Breast epithelium (tissue), 4 donors: ENCODE results near the gene CFAP68. TPM values are rescaled to one million over a fixed set of nuclear protein-coding genes. Genes with fewer than 3 reads are reported as not detected.
"Not testable (repeated sequence)": the region's sequence is repeated elsewhere in the genome, so short reads cannot be mapped to it uniquely, and the experiment has no call there.

Experiments
- DNase-seq, 2 donors: peaks; one replicate each; pipeline ENCODE4 v3.0.0-alpha.2; 2019; ENCODE audit warnings: low spot score in 2 of 2
- H3K27ac ChIP-seq, 2 donors: fragments of 200-600 bp; sonication (generic) in 1 of 2; one replicate each; pipeline ENCODE4 v1.5.1; 2016 to 2019; ENCODE audit warnings: mild to moderate bottlenecking in 1 of 2
- H3K27me3 ChIP-seq, 2 donors: fragments of 200-600 bp; sonication (generic) in 1 of 2; one replicate each; pipeline versions ENCODE4 v1.5.1 to v1.6.0; 2017 to 2019; ENCODE audit warnings: control low read depth in 1 of 2, mild to moderate bottlenecking in 1 of 2
- H3K36me3 ChIP-seq: fragments of 200-600 bp; one replicate; pipeline ENCODE4 v1.5.1; 2019
- H3K4me1 ChIP-seq, 2 donors: fragments of 200-600 bp; sonication (generic); one replicate each; pipeline ENCODE4 v1.5.1; 2016 to 2019; ENCODE audit warnings: control low read depth in 1 of 2
- H3K4me3 ChIP-seq, 3 donors: fragments of 200-600 bp; sonication (generic); 1 replicate in 2 of 3; 2 replicates in 1 of 3; pipeline ENCODE4 v1.5.1; 2016 to 2019; ENCODE audit warnings: mild to moderate bottlenecking in 3 of 3, moderate library complexity in 2 of 3
- H3K9me3 ChIP-seq, 2 donors: fragments of 200-600 bp; sonication (generic) in 1 of 2; one replicate each; pipeline ENCODE4 v1.5.1; 2016 to 2019; ENCODE audit warnings: control low read depth in 1 of 2
- POLR2A ChIP-seq: fragments of 450-650 bp; IDR thresholded peaks from one replicate; pipeline ENCODE4 v1.6.1; 2016; ENCODE audit warnings: antibody characterized with exemption, mild to moderate bottlenecking, moderate library complexity
- POLR2AphosphoS5 ChIP-seq, 3 donors: sonication (generic); formaldehyde crosslinking; IDR thresholded peaks; one replicate each; pipeline ENCODE4 v1.6.1; 2017; ENCODE audit warnings: antibody characterized with exemption in 3 of 3
- intact Hi-C: fragments of 100-400 bp; cut with DNase I; formaldehyde crosslinking; loops from one replicate; pipeline ENCODE4 v1.15.1; 2023; ENCODE audit warnings: low total_unique reads
- total RNA-seq, 3 donors: library from RNA; depleted of rRNA; stranded (reverse); fragments of >200 nt; gene quantifications; one replicate each; pipeline ENCODE4 v1.1.0, GENCODE V29; 2016
- TF ChIP-seq, protein P1 (sequence below), 3 donors: fragments of 450-650 bp; IDR thresholded peaks; one replicate each; pipeline ENCODE4 v1.5.1; 2016 to 2017; ENCODE audit warnings: antibody characterized with exemption in 3 of 3, mild to moderate bottlenecking in 3 of 3, moderate library complexity in 3 of 3

Gene CFAP68
- total RNA-seq, 3 donors from 2014 or later: 29.6 to 35.1 (median 31.2) TPM

DNA sequence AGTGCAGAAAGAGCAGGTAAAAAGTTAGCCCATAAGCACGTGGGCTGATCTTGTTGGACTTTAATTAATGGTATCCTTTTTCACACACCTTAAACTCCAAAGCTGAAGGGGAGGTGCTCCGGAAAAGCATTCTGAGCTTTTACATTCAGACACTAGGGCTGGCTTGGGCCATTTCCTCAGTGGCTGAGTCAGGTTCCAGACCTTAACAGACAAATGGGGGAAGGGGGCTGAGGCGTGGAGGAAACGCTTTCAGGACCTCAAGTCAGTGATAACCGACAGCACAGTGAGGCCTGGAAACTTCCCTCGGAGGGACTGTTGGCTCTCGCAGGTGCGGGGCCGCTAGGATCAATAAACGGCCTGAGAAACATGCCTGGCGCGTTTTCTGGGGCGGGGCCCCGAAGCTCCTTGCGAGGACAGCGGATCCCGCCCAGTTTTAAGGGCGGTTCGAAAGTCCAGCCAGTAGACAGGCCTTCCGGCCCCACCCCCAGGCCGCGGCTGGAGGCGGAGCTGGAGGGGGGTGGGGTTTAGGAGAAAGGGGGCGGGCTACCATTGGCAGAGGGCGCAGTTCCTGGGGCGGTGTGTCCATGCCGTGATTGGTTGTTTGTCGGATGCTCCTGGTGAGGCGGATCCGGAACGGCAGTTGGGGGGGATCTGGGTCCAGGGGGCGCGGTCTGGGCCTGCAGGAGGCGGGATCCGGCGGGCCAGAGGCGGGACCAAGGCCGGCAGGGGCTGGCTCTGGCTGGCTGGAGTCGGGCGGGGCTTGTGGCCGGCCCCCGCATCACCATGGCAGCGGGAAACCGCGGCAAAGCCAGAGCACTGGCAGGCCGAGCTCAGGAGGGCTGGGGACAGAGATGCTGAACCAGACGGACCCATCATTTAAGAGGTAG is 47.4 kb downstream of the CFAP68 start:
- Histone ChIP-seq H3K27ac (peak overlapping the region; percentile 88 to 91), H3K4me3 (peak overlapping the region; percentile 39 to 65 (median 44)), H3K9me3 (no peaks in the 10 kb centered on the region), H3K36me3 (no peaks in the 10 kb centered on the region), H3K4me1 (peaks cover 0 to 14% of the 10 kb centered on the region in 2 donors), H3K27me3 (no peaks in the 10 kb centered on the region)
- intact Hi-C loops: no loop called here
- TF ChIP-seq POLR2AphosphoS5 (IDR thresholded peaks at IDR 0.05) (peak; percentile 25 to 36 (median 34)), POLR2A (peak; percentile 68)
- TF ChIP-seq, protein P1, sequence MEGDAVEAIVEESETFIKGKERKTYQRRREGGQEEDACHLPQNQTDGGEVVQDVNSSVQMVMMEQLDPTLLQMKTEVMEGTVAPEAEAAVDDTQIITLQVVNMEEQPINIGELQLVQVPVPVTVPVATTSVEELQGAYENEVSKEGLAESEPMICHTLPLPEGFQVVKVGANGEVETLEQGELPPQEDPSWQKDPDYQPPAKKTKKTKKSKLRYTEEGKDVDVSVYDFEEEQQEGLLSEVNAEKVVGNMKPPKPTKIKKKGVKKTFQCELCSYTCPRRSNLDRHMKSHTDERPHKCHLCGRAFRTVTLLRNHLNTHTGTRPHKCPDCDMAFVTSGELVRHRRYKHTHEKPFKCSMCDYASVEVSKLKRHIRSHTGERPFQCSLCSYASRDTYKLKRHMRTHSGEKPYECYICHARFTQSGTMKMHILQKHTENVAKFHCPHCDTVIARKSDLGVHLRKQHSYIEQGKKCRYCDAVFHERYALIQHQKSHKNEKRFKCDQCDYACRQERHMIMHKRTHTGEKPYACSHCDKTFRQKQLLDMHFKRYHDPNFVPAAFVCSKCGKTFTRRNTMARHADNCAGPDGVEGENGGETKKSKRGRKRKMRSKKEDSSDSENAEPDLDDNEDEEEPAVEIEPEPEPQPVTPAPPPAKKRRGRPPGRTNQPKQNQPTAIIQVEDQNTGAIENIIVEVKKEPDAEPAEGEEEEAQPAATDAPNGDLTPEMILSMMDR (IDR thresholded peaks at IDR 0.05): peak in 2 of 3 donors; percentile 15 to 28
- peak; percentile 96 to 97 for DNase-seq

DNA sequence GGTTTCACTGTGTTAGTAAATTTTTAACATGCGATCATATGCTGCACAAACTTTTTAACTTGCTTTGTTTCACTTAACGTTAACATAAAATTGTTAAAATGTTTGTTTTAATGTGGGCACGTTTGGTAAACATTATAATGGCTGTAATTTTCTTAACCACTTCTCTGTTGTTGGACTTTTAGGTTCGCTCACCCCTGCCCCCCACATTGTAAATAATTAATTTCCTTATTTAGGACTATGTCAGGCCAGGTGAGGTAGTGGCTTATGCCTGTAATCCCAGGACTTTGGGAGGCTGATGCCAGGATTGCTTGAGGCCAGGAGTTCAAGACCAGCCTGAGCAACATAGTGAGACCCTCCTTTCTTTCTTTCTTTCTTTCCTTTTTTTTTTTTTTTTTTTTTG is 51.1 kb downstream of the CFAP68 start:
- intact Hi-C loops: no loop called here
- no peak overlapping the region for H3K4me3 ChIP-seq
- H3K9me3 ChIP-seq: no peaks in the 10 kb centered on the region
- H3K27me3 ChIP-seq: no peaks in the 10 kb centered on the region
- no peaks in the 10 kb centered on the region for H3K36me3 ChIP-seq
- TF ChIP-seq, protein P1 (IDR thresholded peaks at IDR 0.05): no peak
- TF ChIP-seq POLR2A (no peak), POLR2AphosphoS5 (IDR thresholded peaks at IDR 0.05) (no peak)
- peaks cover under 1 to 6% of the 10 kb centered on the region in 2 donors for H3K4me1 ChIP-seq
- no peak overlapping the region for H3K27ac ChIP-seq
- DNase-seq: no peak

DNA sequence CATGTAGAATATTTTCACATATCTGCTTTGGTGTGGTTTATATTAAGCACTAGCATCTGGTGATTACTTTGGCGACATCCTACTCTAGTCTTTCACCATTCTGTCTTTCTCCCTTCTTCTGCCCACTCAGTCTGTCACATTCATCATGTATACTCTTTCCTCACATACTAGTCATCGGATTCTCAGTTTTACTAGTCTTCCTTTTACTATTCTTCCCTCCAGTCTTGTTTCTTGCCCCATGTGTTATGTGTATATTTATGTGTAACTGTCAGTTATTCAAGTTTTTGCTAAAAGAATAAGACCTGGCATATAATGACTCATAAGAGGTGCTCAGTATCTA is 53.2 kb downstream of the CFAP68 start:
- peaks cover 8 to 13% of the 10 kb centered on the region in 2 donors for H3K4me1 ChIP-seq
- no peaks in the 10 kb centered on the region for H3K36me3 ChIP-seq
- H3K27me3 ChIP-seq: no peaks in the 10 kb centered on the region
- intact Hi-C loops: no loop called here
- H3K4me3 ChIP-seq: no peak overlapping the region
- TF ChIP-seq POLR2A (no peak), POLR2AphosphoS5 (IDR thresholded peaks at IDR 0.05) (no peak)
- TF ChIP-seq, protein P1 (IDR thresholded peaks at IDR 0.05): no peak
- DNase-seq: no peak
- H3K27ac ChIP-seq: no peak overlapping the region
- H3K9me3 ChIP-seq: no peaks in the 10 kb centered on the region

DNA sequence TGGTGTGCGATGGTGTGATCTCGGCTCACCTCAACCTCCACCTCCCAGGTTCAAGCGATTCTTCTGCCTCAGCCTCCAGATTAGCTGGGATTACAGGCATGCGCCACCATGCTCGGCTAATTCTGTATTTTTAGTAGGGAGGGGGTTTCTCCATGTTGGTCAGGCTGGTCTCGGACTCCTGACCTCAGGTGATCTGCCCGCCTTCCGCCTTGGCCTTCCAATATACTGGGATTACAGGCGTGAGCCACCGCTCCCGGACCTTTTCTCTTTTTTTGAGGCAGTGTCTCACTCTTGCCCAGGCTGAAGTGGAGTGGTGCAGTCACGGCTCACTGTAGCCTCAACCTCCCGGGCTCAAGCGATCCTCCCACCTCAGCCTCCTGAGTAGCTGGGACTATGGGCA is 53.8 kb downstream of the CFAP68 start:
- H3K27ac ChIP-seq, H3K4me3 ChIP-seq, H3K36me3 ChIP-seq, H3K27me3 ChIP-seq, DNase-seq, H3K9me3 ChIP-seq, intact Hi-C loops: not testable (repeated sequence)
- H3K4me1 ChIP-seq: peaks cover 8 to 16% of the 10 kb centered on the region in 2 donors

DNA sequence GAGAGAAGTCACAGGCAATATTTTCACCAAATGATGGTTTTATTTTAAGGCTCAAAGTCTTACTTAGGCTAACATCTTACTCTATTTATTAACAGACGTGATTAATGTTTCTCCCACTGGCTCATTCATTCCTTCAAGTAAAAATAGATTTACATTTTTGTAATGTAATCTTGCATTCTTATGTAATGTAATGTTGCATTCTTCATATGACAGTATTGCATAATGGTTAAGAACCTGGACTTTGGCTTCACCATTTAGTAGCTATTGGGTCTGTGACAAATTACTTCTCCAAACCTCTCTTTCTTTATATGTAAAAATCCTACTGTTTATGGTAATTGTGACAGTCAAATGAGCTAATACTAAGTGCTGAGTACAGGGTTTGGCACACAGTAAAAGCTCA is 54.5 kb downstream of the CFAP68 start:
- Histone ChIP-seq H3K4me1 (peaks cover 8 to 16% of the 10 kb centered on the region in 2 donors), H3K27ac (no peak overlapping the region), H3K9me3 (no peaks in the 10 kb centered on the region), H3K27me3 (no peaks in the 10 kb centered on the region), H3K36me3 (no peaks in the 10 kb centered on the region), H3K4me3 (no peak overlapping the region)
- DNase-seq: no peak
- TF ChIP-seq POLR2AphosphoS5 (IDR thresholded peaks at IDR 0.05): no peak
- intact Hi-C loops: no loop called here

DNA sequence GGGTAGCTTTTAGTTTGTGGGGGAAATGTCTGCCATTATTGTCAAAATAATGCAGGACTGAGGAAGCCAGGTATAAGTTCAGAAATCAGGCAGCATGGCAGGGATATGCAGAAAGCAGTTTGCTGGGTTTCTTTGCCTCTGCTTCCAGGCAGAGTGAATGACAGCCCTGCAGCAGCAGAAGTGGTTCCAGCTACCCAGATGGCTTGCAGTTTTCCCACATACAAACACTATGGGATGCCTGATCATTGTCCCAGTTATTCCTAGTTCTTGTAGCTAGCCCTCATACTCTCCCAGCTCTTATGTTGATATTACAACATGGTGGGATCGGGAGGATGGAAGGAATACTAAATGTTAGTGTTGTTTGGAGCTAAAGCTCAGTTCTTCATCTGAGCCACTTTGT is 55.0 kb downstream of the CFAP68 start:
- intact Hi-C loops: no loop called here
- peaks cover 8 to 16% of the 10 kb centered on the region in 2 donors for H3K4me1 ChIP-seq
- no peaks in the 10 kb centered on the region for H3K27me3 ChIP-seq
- no peaks in the 10 kb centered on the region for H3K36me3 ChIP-seq
- H3K9me3 ChIP-seq: no peaks in the 10 kb centered on the region
- H3K4me3 ChIP-seq: no peak overlapping the region
- TF ChIP-seq POLR2A (no peak), POLR2AphosphoS5 (IDR thresholded peaks at IDR 0.05) (no peak)
- TF ChIP-seq, protein P1 (IDR thresholded peaks at IDR 0.05): no peak
- no peak for DNase-seq
- no peak overlapping the region for H3K27ac ChIP-seq
